ENCODE results near the gene NFKBIZ.
"Not testable (repeated sequence)": the region's sequence is repeated elsewhere in the genome, so short reads cannot be mapped to it uniquely, and the experiment has no call there.

The NFKBIZ gene

DNA sequence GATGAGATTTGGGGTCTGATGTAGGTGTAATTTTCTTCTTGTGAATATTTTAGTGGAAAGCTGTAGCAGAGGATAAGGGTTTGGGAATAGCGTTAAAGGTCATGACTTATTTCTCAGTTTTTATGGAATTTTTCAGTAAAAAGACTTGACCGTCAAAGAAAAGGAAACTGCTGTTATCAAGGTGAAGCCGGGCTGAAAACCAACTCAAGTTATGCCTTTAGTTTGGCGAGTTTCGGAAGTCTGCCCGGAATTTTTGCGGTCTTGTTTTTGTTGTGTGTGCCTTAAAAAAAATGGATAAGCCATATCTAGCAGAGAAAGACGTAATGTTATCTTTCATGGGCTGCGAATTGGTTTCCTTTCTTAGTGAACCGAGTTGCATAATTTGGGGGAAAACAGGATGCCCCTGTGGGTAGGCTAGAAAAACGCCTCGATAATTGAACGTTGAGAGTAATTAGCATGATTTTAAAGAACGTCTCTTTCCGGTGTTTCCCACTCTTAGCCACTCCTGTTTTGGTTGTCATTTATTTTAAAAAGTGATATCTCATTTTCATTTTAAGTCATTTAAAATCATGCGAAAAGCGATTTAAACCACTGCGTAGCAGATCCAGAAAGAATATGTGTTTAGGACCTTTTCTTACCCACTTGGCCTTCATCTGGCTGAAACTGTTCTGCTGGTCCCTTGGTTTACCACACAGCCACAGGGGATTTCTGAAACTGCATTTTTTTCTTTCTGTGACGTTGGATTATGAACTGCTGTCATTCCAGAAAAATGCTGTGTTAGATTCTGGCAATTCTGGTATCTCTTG is 1.1 kb downstream of the NFKBIZ start:
- DNase-seq (ENCODE audit: low spot score) (no peak), FAIRE-seq (no peak)

DNA sequence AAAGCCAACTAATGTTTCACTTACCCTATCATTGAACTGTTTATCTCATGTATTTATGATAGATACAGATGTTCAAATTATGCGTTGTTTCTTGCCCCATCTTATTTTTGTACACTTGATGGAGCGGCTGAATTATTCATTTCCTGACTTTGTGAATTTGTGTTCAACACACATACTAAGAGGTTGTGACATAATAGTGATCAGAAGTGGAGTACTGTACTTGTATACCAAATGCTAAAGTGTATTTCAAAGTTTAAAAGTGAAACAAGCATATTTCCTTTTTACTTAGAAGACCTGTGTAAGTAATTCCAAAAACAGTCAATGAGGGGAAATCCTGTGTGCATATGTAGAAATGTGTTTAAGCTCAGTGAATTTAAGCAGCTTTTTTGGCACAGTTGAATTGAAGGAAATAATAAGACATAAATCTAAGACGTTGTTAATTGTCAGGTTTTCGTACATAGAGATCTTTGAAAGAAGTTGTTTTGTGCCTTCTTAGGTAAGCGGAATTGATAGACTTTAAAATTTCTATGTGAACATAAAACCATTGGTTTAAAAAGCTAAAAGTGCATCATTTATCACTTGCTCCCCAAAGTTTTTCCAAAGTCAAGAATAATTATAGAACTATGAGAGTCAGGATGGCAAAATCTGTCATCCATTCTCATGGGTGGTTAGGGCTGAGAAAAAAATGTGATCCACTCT is 1.9 kb downstream of the NFKBIZ start:
- FAIRE-seq (no peak), DNase-seq (ENCODE audit: low spot score) (no peak)

DNA sequence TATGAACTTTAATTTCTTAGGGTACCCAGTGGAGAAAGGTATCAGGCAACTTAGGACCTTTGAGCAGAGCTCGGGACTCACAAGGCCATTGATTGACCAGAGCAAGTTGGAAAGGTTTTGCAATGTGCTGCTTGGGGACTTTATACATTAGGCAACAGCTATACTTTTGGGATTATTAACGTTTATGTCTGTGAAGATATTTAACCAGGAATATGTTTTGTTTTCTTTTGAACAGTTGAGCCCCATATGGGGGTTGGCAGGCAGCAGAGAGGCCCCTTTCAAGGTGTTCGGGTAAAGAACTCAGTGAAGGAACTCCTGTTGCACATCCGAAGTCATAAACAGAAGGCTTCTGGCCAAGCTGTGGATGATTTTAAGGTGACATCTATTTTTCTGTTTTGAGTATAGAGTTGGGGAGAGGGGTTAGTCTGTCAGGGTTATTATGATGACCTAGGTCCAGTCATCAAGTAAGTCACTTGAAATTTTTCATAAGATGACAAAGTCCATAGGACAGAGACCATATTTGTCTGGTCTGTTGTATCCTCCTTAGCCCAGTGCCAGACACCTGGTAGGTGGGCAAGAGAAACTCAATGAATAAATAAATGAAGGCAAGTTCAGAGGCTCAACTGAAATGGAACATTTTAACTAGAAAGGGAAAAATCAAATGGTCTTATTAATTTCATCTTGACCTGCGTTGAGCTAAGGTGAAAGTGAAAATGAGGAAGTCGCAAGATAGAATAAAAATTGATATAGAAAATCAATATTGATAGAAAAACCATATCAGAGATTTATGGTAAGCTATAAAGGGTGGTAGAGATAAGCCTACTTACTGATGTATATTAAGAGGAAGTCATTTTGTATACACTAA is 2.8 kb downstream of the NFKBIZ start:
- DNase-seq (ENCODE audit: low spot score) = no peak
- FAIRE-seq = no peak

DNA sequence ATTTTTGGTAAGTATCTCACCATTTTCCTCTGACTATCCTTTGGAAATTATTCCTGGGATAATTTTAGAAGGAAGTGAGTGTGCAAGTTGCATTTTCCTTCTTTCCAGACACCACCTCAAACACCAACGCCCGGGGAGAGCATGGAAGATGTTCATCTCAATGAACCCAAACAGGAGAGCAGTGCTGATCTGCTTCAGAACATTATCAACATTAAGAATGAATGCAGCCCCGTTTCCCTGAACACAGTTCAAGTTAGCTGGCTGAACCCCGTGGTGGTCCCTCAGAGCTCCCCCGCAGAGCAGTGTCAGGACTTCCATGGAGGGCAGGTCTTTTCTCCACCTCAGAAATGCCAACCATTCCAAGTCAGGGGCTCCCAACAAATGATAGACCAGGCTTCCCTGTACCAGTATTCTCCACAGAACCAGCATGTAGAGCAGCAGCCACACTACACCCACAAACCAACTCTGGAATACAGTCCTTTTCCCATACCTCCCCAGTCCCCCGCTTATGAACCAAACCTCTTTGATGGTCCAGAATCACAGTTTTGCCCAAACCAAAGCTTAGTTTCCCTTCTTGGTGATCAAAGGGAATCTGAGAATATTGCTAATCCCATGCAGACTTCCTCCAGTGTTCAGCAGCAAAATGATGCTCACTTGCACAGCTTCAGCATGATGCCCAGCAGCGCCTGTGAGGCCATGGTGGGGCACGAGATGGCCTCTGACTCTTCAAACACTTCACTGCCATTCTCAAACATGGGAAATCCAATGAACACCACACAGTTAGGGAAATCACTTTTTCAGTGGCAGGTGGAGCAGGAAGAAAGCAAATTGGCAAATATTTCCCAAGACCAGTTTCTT is 3.9 kb downstream of the NFKBIZ start:
- FAIRE-seq (no peak), DNase-seq (ENCODE audit: low spot score) (no peak)

DNA sequence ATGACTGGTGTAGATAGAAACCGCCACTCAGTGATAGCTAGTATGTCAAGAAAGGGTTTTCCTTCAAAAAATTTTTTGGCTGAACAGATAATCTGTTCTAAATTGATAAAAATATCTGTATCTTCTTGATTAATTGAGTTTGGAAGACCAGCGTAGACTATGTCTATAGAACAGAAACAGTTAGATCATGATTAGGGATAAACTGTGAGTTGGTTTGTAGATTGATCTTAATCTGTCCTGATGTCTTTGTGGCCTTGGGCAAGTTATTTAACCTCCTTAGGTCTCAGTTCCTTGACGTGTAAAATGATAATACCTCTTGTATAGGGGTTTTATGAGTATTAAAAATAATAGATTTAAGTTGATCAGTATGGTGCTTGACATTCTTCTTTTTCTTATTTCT is 4.7 kb downstream of the NFKBIZ start:
- FAIRE-seq (peak; percentile 4), DNase-seq (ENCODE audit: low spot score) (no peak)

DNA sequence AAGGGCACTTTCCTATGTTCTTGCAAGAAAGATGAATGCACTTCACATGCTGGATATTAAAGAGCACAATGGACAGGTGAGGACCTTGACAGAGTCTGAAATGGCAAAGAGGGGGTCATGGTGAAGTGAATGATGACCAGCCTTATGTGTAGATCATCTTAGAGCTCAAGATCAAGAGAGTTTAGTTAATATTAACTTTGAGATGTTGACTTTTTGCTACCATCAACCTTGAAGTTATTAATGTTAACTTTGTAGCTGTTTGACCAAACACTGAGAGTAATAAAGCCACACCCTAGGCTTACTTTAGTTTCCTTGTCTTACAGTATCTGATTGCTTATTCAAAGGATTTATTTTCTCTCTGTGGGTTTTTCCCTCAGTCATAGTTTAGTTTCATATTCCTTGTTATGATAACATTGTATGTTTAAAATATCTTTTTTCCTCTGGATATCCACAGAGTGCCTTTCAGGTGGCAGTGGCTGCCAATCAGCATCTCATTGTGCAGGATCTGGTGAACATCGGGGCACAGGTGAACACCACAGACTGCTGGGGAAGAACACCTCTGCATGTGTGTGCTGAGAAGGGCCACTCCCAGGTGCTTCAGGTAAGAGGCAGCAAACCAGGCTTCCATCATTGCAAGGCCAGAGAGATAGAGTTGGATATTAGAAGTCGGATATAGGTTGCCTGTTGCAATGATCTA is 5.4 kb downstream of the NFKBIZ start:
- peak; percentile 84 for FAIRE-seq
- peak; percentile 60 for DNase-seq (ENCODE audit: low spot score)

- FAIRE-seq (no peak), DNase-seq (ENCODE audit: low spot score) (peak; percentile 45)
Measured at GRCh38 chr3:101857301-101857741, 8.0 kb downstream of the NFKBIZ start.

DNA sequence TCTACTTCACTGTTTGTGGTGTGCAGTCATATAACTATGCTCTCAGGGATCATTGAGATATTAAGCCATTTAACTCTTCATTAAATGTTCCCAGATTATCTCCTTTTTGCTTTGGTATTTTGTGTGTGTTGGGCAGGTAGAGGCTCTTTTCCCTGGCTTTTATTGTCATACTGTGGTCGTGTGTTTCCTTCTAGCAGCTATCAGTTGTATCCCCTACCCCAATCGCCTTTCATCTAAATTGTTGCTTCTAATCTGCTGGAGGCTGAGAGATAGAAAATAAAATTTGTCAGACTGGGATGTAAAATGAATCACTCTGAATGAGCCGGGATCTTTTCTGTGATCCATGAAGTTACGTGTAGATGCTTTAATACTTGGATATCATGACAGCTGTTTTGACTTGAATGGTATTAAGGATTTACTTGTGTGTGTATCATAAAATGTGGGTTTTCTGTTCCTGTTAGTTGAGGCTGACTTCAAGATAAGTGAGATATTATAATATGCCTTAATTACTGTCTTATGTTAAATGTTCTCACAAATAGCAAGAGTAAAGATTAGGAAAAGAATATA is 9.2 kb downstream of the NFKBIZ start:
- peak; percentile 73 for FAIRE-seq
- DNase-seq (ENCODE audit: low spot score) = peak; percentile 34

GRCh38 chr3:101859882-101860448 is 10.7 kb downstream of the NFKBIZ start:
- DNase-seq (ENCODE audit: low spot score) = no peak
- peak; percentile 38 for FAIRE-seq

GRCh38 chr3:101861212-101861788 is 12.0 kb downstream of the NFKBIZ start:
- FAIRE-seq (no peak), DNase-seq (ENCODE audit: low spot score) (peak; percentile 18)

- FAIRE-seq (no peak), DNase-seq (ENCODE audit: low spot score) (peak; percentile 42)
Measured at GRCh38 chr3:101861789-101862415, 12.6 kb downstream of the NFKBIZ start.

DNA sequence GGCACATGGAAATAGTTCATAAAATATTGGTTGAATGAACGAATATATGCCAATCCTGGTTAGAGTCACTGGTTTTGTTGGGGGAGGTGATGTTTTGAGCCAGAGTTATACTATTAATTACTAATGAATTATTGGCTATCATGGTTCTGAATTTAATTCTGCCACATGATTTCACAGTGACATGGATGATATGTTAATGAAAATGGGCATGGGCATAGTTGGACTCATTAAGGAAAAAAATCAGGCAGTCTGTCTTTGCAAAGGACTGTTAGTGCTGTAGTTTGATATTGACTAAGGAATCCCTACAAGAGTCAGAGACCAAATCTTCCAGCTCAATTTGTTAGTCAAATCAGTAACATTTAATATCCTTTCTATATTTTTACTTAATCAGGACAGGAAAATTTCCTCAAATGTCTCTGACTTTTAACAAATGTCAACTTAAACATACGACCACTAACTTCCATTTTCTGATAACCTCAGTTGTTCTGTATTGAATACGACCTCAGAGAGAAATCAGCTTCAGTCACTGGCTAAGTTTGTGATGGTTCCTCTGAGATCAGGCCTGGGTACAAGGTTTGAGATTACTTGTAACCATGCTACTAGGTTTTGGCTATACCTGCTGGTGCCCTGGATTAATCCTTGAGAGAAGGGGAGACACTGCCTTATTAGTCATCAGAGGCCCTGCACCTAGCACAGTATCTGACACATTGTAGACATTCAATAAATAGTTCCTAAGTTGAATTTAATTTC is 13.3 kb downstream of the NFKBIZ start:
- peak; percentile 80 for FAIRE-seq
- peak; percentile 66 for DNase-seq (ENCODE audit: low spot score)

DNA sequence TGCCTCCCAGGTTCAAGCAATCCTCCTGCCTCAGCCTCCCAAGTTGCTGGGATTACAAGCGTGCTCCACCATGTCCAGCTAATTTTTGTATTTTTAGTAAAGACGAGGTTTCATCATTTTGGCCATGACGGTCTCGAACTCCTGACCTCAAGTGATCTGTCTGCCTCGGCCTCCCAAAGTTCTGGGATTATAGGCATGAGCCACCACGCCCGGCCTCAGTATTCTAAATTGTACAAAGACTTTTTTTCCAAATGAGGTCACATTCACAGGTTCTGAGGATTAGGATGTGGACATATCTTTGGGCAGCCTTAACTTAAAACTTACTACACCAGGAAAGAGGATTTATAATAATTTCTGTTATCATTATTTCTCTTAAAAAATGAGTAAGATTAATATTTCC is 15.6 kb downstream of the NFKBIZ start:
- FAIRE-seq; DNase-seq (ENCODE audit: low spot score): not testable (repeated sequence)

GRCh38 chr3:101865751-101866509 is 16.6 kb downstream of the NFKBIZ start:
- DNase-seq (ENCODE audit: low spot score) (no peak), FAIRE-seq (peak; percentile 65)

GRCh38 chr3:101867511-101867910 is 18.2 kb downstream of the NFKBIZ start:
- FAIRE-seq (no peak), DNase-seq (ENCODE audit: low spot score) (no peak)

GRCh38 chr3:101867996-101868395 is 18.7 kb downstream of the NFKBIZ start:
- no peak for FAIRE-seq

More at GRCh38 chr3:101867996-101868395, 18.7 kb downstream of the NFKBIZ start:
- DNase-seq (ENCODE audit: low spot score) = no peak

Data from RCC 7860 (cell line).